Osteoblast (primary cell): ENCODE measurements around the gene SPG7. TPM values are rescaled to one million over a fixed set of nuclear protein-coding genes. Genes with fewer than 3 reads are reported as not detected.
"Not testable (repeated sequence)": the region's sequence is repeated elsewhere in the genome, so short reads cannot be mapped to it uniquely, and the experiment has no call there.

Source experiments
- DNase-seq: peaks from one replicate; pipeline ENCODE4 v3.0.0; 2011; ENCODE audit warnings: low spot score, mixed read lengths; ENCODE audit not compliant: insufficient read length; ENCODE audit errors: missing footprints
- H2AFZ ChIP-seq: 2 replicates; pipeline ENCODE4 v1.6.0; 2011; ENCODE audit warnings: mild to moderate bottlenecking, low read length
- H3K27ac ChIP-seq: 2 replicates; pipeline ENCODE4 v1.5.1; 2011; ENCODE audit warnings: mild to moderate bottlenecking, low read depth, low read length, moderate library complexity
- H3K27me3 ChIP-seq: 2 replicates; pipeline ENCODE4 v1.6.0; 2012; ENCODE audit warnings: mild to moderate bottlenecking, control low read depth, inconsistent platforms, low read length, moderate library complexity; ENCODE audit not compliant: insufficient read depth
- H3K36me3 ChIP-seq: 2 replicates; pipeline ENCODE4 v1.5.1; 2011; ENCODE audit warnings: mild to moderate bottlenecking, low read length, control low read depth, moderate library complexity; ENCODE audit not compliant: insufficient read depth
- H3K4me1 ChIP-seq: 2 replicates; pipeline ENCODE4 v1.5.1; 2011; ENCODE audit warnings: mild to moderate bottlenecking, low read length, control low read depth, moderate library complexity; ENCODE audit not compliant: insufficient read depth
- H3K4me2 ChIP-seq: 2 replicates; pipeline ENCODE4 v1.6.0; 2011; ENCODE audit warnings: mild to moderate bottlenecking, low read length; ENCODE audit not compliant: insufficient read depth
- H3K4me3 ChIP-seq: fragments of 200-600 bp; sonication (generic); 3 replicates; pipeline ENCODE4 v1.5.1; 2012; ENCODE audit warnings: mild to moderate bottlenecking, low read length, inconsistent platforms; ENCODE audit not compliant: insufficient read depth
- H3K79me2 ChIP-seq: 2 replicates; pipeline ENCODE4 v1.6.0; 2012; ENCODE audit warnings: mild to moderate bottlenecking, low read length, control low read depth, inconsistent platforms; ENCODE audit not compliant: insufficient read depth
- H3K9me3 ChIP-seq: 2 replicates; pipeline ENCODE4 v1.5.1; 2011; ENCODE audit warnings: low read depth, low read length, control low read depth
- H4K20me1 ChIP-seq: 2 replicates; pipeline ENCODE4 v1.6.0; 2012; ENCODE audit warnings: mild to moderate bottlenecking, low read length, control low read depth; ENCODE audit not compliant: insufficient read depth
- CTCF ChIP-seq: IDR thresholded peaks from 2 replicates; pipeline ENCODE4 v1.5.1; 2011; ENCODE audit warnings: mild to moderate bottlenecking, low read depth, low read length, moderate library complexity; ENCODE audit errors: extremely low read depth
- total RNA-seq: library from RNA; depleted of rRNA; stranded (reverse); fragments of >200 nt; gene quantifications from 2 replicates; pipeline ENCODE4 v1.2.3, GENCODE V29; 2012

SPG7 gene
- total RNA-seq, 1 donor: 85.8 TPM

- not testable (repeated sequence) for H3K9me3 ChIP-seq, H3K27me3 ChIP-seq, H3K4me1 ChIP-seq, DNase-seq, H3K36me3 ChIP-seq, H3K27ac ChIP-seq, H3K4me3 ChIP-seq, H3K4me2 ChIP-seq, H2AFZ ChIP-seq
- H3K79me2 ChIP-seq: peaks cover 90% of the 10 kb centered on the region
- peaks cover 57% of the 10 kb centered on the region for H4K20me1 ChIP-seq
Measured at GRCh38 chr16:89463312-89463711, 44.9 kb upstream of the SPG7 start.

GRCh38 chr16:89466920-89467319, 41.3 kb upstream of the SPG7 start:
- H3K79me2 ChIP-seq: peaks cover 91% of the 10 kb centered on the region
- H2AFZ ChIP-seq: no peak overlapping the region
- H3K4me3 ChIP-seq: no peak overlapping the region
- H3K36me3 ChIP-seq: peaks cover 3% of the 10 kb centered on the region
- no peaks in the 10 kb centered on the region for H3K9me3 ChIP-seq
- DNase-seq: no peak
- H3K4me2 ChIP-seq: no peak overlapping the region
- peaks cover 68% of the 10 kb centered on the region for H4K20me1 ChIP-seq
- H3K27me3 ChIP-seq: no peaks in the 10 kb centered on the region
- peaks cover 10% of the 10 kb centered on the region for H3K4me1 ChIP-seq
- H3K27ac ChIP-seq: no peak overlapping the region
- no peak for TF ChIP-seq CTCF

GRCh38 chr16:89467382-89467781, 40.8 kb upstream of the SPG7 start:
- Histone ChIP-seq H3K79me2 (peaks cover 93% of the 10 kb centered on the region), H3K36me3 (peaks cover 3% of the 10 kb centered on the region), H3K27ac (no peak overlapping the region), H3K4me2 (no peak overlapping the region), H3K27me3 (no peaks in the 10 kb centered on the region), H3K4me3 (no peak overlapping the region), H3K4me1 (peaks cover 10% of the 10 kb centered on the region), H3K9me3 (no peaks in the 10 kb centered on the region), H2AFZ (no peak overlapping the region), H4K20me1 (peaks cover 72% of the 10 kb centered on the region)
- no peak for TF ChIP-seq CTCF
- DNase-seq: no peak

- H3K4me3 ChIP-seq: no peak overlapping the region
- no peaks in the 10 kb centered on the region for H3K9me3 ChIP-seq
- no peak overlapping the region for H2AFZ ChIP-seq
- H3K79me2 ChIP-seq: peaks cover 100% of the 10 kb centered on the region
- H3K36me3 ChIP-seq: peaks cover 3% of the 10 kb centered on the region
- no peak for DNase-seq
- no peak overlapping the region for H3K4me2 ChIP-seq
- H3K27ac ChIP-seq: no peak overlapping the region
- H4K20me1 ChIP-seq: peaks cover 89% of the 10 kb centered on the region
- H3K4me1 ChIP-seq: peaks cover 22% of the 10 kb centered on the region
- H3K27me3 ChIP-seq: no peaks in the 10 kb centered on the region
- no peak for TF ChIP-seq CTCF
Measured at GRCh38 chr16:89472711-89473075, 35.5 kb upstream of the SPG7 start.
